DOHH2 (cell line): ENCODE data around the gene VRK2.

Experiments used
- EZH2phosphoT487 ChIP-seq: fragments of 200-600 bp; sonication (generic); IDR thresholded peaks from 2 replicates; pipeline ENCODE4 v1.6.1; 2017; ENCODE audit warnings: borderline replicate concordance, mild to moderate bottlenecking, antibody characterized with exemption, low read length, moderate library complexity, mixed read lengths
- TF ChIP-seq, protein P1 (sequence below): fragments of 200-600 bp; sonication (generic); IDR thresholded peaks from one replicate; pipeline ENCODE4 v1.5.1; 2014; ENCODE audit warnings: antibody characterized with exemption, mild to moderate bottlenecking, low read depth, low read length; ENCODE audit not compliant: poor library complexity, severe bottlenecking

DNA sequence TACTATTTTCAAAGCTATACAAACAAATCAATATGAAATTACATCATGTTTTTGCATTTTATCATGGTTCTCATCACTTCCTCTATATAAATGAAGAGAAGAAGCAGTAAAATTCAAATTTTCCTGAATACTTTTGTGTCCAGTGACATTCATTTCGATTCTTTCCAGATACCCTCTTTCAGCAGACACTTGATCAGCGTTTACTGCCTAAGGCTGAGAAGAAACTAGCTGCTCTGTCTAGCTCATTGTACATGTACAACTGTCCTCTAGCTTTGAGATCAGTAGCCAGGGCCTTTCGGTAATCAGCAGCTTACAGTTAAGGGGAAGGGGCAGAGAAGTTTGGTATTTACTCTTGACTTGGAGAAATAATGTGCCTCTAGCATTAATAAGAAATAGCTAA is 4.8 kb downstream of the VRK2 start:
- TF ChIP-seq, protein P1, sequence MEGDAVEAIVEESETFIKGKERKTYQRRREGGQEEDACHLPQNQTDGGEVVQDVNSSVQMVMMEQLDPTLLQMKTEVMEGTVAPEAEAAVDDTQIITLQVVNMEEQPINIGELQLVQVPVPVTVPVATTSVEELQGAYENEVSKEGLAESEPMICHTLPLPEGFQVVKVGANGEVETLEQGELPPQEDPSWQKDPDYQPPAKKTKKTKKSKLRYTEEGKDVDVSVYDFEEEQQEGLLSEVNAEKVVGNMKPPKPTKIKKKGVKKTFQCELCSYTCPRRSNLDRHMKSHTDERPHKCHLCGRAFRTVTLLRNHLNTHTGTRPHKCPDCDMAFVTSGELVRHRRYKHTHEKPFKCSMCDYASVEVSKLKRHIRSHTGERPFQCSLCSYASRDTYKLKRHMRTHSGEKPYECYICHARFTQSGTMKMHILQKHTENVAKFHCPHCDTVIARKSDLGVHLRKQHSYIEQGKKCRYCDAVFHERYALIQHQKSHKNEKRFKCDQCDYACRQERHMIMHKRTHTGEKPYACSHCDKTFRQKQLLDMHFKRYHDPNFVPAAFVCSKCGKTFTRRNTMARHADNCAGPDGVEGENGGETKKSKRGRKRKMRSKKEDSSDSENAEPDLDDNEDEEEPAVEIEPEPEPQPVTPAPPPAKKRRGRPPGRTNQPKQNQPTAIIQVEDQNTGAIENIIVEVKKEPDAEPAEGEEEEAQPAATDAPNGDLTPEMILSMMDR: no peak
- TF ChIP-seq EZH2phosphoT487: no peak
